WTC11 (cell line): Measurements from ENCODE around the gene MTREX.

Experiments used
- CREB1 ChIP-seq: sonication (generic); formaldehyde crosslinking; IDR thresholded peaks from 2 replicates; pipeline ENCODE4 v1.8.0; 2023; ENCODE audit warnings: mild to moderate bottlenecking, missing genetic modification reagents
- CREM ChIP-seq: sonication (generic); formaldehyde crosslinking; IDR thresholded peaks from 2 replicates; pipeline ENCODE4 v1.8.1; 2022; ENCODE audit warnings: mild to moderate bottlenecking, missing genetic modification reagents, moderate library complexity
- CTCF ChIP-seq: fragments of 200-600 bp; IDR thresholded peaks from 2 replicates; pipeline ENCODE4 v1.8.0; 2022; ENCODE audit warnings: antibody characterized with exemption
- E2F1 ChIP-seq: sonication (generic); formaldehyde crosslinking; IDR thresholded peaks from 2 replicates; pipeline ENCODE4 v1.8.0; 2022; ENCODE audit warnings: mild to moderate bottlenecking, missing genetic modification reagents
- EMX1 ChIP-seq: fragments of 250-450 bp; sonication (Bioruptor Pico); IDR thresholded peaks from 2 replicates; pipeline ENCODE4 v1.8.0; 2021; ENCODE audit warnings: mild to moderate bottlenecking
- FOXJ3 ChIP-seq: sonication (generic); formaldehyde crosslinking; IDR thresholded peaks from 2 replicates; pipeline ENCODE4 v1.9.0; 2021; ENCODE audit warnings: missing genetic modification reagents, mild to moderate bottlenecking, borderline replicate concordance
- NFYB ChIP-seq: sonication (generic); formaldehyde crosslinking; conservative IDR thresholded peaks from 2 replicates; pipeline ENCODE4 v1.8.0; 2022; ENCODE audit warnings: low read depth, missing genetic modification reagents
- TEAD4 ChIP-seq: sonication (generic); formaldehyde crosslinking; IDR thresholded peaks from 2 replicates; pipeline ENCODE4 v1.8.0; 2022; ENCODE audit warnings: mild to moderate bottlenecking, missing genetic modification reagents
- TP53 ChIP-seq: sonication (generic); formaldehyde crosslinking; IDR thresholded peaks from 2 replicates; pipeline ENCODE4 v1.8.1; 2023; ENCODE audit warnings: mild to moderate bottlenecking, missing genetic modification reagents
- USF1 ChIP-seq: sonication (generic); formaldehyde crosslinking; IDR thresholded peaks from 2 replicates; pipeline ENCODE4 v1.8.0; 2022; ENCODE audit warnings: mild to moderate bottlenecking, missing genetic modification reagents
- ZNF138 ChIP-seq: sonication (generic); formaldehyde crosslinking; conservative IDR thresholded peaks from 2 replicates; pipeline ENCODE4 v1.8.1; 2022; ENCODE audit warnings: mild to moderate bottlenecking, moderate library complexity, missing genetic modification reagents

GRCh38 chr5:55471468-55471867 is 163.7 kb downstream of the MTREX start:
- TF ChIP-seq EMX1 (CRISPR knock-in tag) = no peak
- TF ChIP-seq TEAD4 (CRISPR knock-in tag) = no peak
- TF ChIP-seq E2F1 (CRISPR knock-in tag) = no peak
- no peak for TF ChIP-seq USF1 (CRISPR knock-in tag)
- TF ChIP-seq CTCF = no peak
- TF ChIP-seq NFYB = no peak
- TF ChIP-seq FOXJ3 (CRISPR knock-in tag) = no peak
- no peak for TF ChIP-seq CREM (CRISPR knock-in tag)
- no peak for TF ChIP-seq CREB1 (CRISPR knock-in tag)
- TF ChIP-seq TP53 (CRISPR knock-in tag) = no peak
- TF ChIP-seq ZNF138 = no peak
